GM19043 (cell line): ENCODE results near the gene CFL1.
A peak's percentile ranks its signal among the peaks of the same experiment; 100 is the strongest.
"Not testable (repeated sequence)": the region's sequence is repeated elsewhere in the genome, so short reads cannot be mapped to it uniquely, and the experiment has no call there.

Experiments used
- ATAC-seq: cut with Tn5 transposase; IDR thresholded peaks from one replicate; pipeline ENCODE4 v1.9.1; 2021; ENCODE audit warnings: low read depth; ENCODE audit not compliant: unreplicated experiment

CFL1 gene

GRCh38 chr11:65857853-65858680, at the start of gene CFL1:
Gene CFL1, minus strand, starts transcription at chr11:65858180. Its CDS starts 81 bp downstream, at chr11:65858099.
- ATAC-seq, result peak; percentile 38

- no peak for ATAC-seq
Observed at GRCh38 chr11:65906602-65907001, 48.6 kb upstream of the CFL1 start.

- no peak for ATAC-seq
Observed at GRCh38 chr11:65903715-65904114, 45.7 kb upstream of the CFL1 start.

GRCh38 chr11:65903068-65903481, 45.1 kb upstream of the CFL1 start:
- ATAC-seq, result no peak

GRCh38 chr11:65900899-65901180, 42.9 kb upstream of the CFL1 start:
- no peak for ATAC-seq

- peak; percentile 70 for ATAC-seq
Observed at GRCh38 chr11:65900125-65900898, 42.3 kb upstream of the CFL1 start, which contains the start of gene FOSL1. Gene FOSL1, minus strand, starts transcription at chr11:65900388. Its CDS starts 49 bp downstream, at chr11:65900339.

GRCh38 chr11:65899356-65900124, 41.6 kb upstream of the CFL1 start:
- ATAC-seq, result no peak

GRCh38 chr11:65898656-65899355, 40.8 kb upstream of the CFL1 start:
- ATAC-seq, result no peak

- ATAC-seq, result no peak
Observed at GRCh38 chr11:65897020-65897471, 39.1 kb upstream of the CFL1 start.

- no peak for ATAC-seq
Observed at GRCh38 chr11:65896034-65896999, 38.3 kb upstream of the CFL1 start.

GRCh38 chr11:65895482-65895981, 37.6 kb upstream of the CFL1 start:
- ATAC-seq, result no peak

GRCh38 chr11:65894034-65894591, 36.1 kb upstream of the CFL1 start:
- ATAC-seq, result no peak

- ATAC-seq, result no peak
Observed at GRCh38 chr11:65892661-65893317, 34.8 kb upstream of the CFL1 start.

GRCh38 chr11:65892137-65892540, 34.2 kb upstream of the CFL1 start:
- ATAC-seq, result not testable (repeated sequence)

GRCh38 chr11:65891219-65892136, 33.5 kb upstream of the CFL1 start:
- ATAC-seq, result no peak

GRCh38 chr11:65890324-65891218, 32.6 kb upstream of the CFL1 start, which contains the start of gene CCDC85B:
Gene CCDC85B, plus strand, starts transcription at chr11:65890673. Its CDS starts 111 bp downstream, at chr11:65890784.
- peak; percentile 43 for ATAC-seq
